ENCODE results near the gene ZNF143.

- TF ChIP-seq CTCF (IDR thresholded peaks at IDR 0.05), result no peak
- TF ChIP-seq POLR2A (IDR thresholded peaks at IDR 0.05), result peak; percentile 87
These were observed 105.2 kb downstream of the ZNF143 start for GRCh38 chr11:9565822-9566560.

Measured in right lobe of liver (tissue), 4 donors.